Activated CD4-positive, alpha-beta T cell treated with anti-CD3 and anti-CD28 coated beads, Interleukin-2, amount 50 U/mL, for 24 hours (primary cell): ENCODE measurements around the gene ABLIM1.

Experiments used
- DNase-seq, 2 donors: peaks; one replicate each; pipeline ENCODE4 v3.0.0-alpha.2; 2020; ENCODE audit warnings: low read depth in 1 of 2, low spot score in 1 of 2

Gene ABLIM1

GRCh38 chr10:114495303-114495702 lies 162.8 kb downstream of the ABLIM1 start:
- no peak for DNase-seq

GRCh38 chr10:114492351-114493037 lies 165.6 kb downstream of the ABLIM1 start:
- peak in 1 of 2 donors; percentile 41 for DNase-seq

GRCh38 chr10:114491933-114492332 lies 166.1 kb downstream of the ABLIM1 start:
- no peak for DNase-seq

- DNase-seq: no peak
Observed at GRCh38 chr10:114491419-114491818, 166.7 kb downstream of the ABLIM1 start.

GRCh38 chr10:114489521-114490310 lies 168.4 kb downstream of the ABLIM1 start:
- DNase-seq: no peak

GRCh38 chr10:114487815-114488536 lies 170.1 kb downstream of the ABLIM1 start:
- no peak for DNase-seq

- no peak for DNase-seq
Observed at GRCh38 chr10:114486938-114487814, 170.9 kb downstream of the ABLIM1 start.

GRCh38 chr10:114485696-114486400 lies 172.2 kb downstream of the ABLIM1 start:
- DNase-seq: no peak

GRCh38 chr10:114483575-114483974 lies 174.5 kb downstream of the ABLIM1 start:
- no peak for DNase-seq

GRCh38 chr10:114482480-114483304 lies 175.4 kb downstream of the ABLIM1 start:
- DNase-seq: no peak

GRCh38 chr10:114481055-114481454 lies 177.0 kb downstream of the ABLIM1 start:
- DNase-seq: no peak

- no peak for DNase-seq
Observed at GRCh38 chr10:114479836-114480235, 178.2 kb downstream of the ABLIM1 start.

- DNase-seq: no peak
Observed at GRCh38 chr10:114479307-114479706, 178.8 kb downstream of the ABLIM1 start.

GRCh38 chr10:114478281-114478680 lies 179.8 kb downstream of the ABLIM1 start:
- DNase-seq: no peak

GRCh38 chr10:114477285-114477684 lies 180.8 kb downstream of the ABLIM1 start:
- DNase-seq: no peak

- DNase-seq: no peak
Observed at GRCh38 chr10:114474989-114475388, 183.1 kb downstream of the ABLIM1 start.

GRCh38 chr10:114473776-114474175 lies 184.3 kb downstream of the ABLIM1 start:
- no peak for DNase-seq

GRCh38 chr10:114472877-114473253 lies 185.2 kb downstream of the ABLIM1 start:
- no peak for DNase-seq
